DMS114 treated with DMSO at 0.1 percent for 48 hours (cell line): Measurements from ENCODE around the gene SCFD2.

Source experiments
- DNase-seq: peaks from one replicate; lab custom pipeline; 2025; ENCODE audit not compliant: unreplicated experiment; lab: John Stamatoyannopoulos, UW

SCFD2 gene

DNA sequence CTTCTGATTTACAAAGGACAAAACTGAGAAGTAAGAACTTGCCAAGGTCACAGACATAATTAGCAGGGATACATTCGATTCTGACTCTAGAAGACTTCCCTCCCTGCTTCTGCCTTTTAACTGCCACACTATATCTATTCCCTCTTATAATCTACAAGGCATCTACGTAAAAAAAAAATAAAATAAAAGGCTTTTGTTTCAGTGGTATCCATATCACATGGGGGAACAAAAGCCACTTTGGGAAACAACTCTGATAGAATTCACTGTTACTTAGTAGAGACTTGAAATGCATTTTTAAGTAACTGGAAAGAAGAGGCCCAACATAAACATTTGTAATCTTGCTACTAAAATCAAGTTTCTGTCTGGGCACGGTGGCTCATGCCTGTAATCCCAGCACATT is 247.2 kb downstream of the SCFD2 start:
- DNase-seq, result no peak

GRCh38 chr4:53116954-53117353 is 248.9 kb downstream of the SCFD2 start:
- no peak for DNase-seq

- no peak for DNase-seq
These were observed 252.2 kb downstream of the SCFD2 start for GRCh38 chr4:53113431-53114225.

DNA sequence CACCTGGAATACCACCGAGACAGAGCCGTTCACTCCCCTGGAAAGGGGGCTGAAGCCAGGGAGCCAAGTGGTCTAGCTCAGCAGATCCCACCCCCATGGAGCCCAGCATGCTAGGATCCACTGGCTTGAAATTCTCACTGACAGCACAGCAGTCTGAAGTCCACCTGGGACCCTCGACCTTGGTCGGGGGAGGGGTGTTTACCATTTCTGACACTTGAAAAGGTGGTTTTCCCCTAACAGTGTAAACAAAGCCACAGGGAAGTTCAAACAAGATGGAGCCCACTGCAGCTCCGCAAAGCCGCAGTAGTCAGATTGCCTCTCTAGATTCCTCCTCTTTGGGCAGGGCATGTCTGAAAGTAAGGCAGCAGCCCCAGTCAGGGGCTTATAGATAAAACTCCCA is 260.5 kb downstream of the SCFD2 start:
- DNase-seq, result no peak

DNA sequence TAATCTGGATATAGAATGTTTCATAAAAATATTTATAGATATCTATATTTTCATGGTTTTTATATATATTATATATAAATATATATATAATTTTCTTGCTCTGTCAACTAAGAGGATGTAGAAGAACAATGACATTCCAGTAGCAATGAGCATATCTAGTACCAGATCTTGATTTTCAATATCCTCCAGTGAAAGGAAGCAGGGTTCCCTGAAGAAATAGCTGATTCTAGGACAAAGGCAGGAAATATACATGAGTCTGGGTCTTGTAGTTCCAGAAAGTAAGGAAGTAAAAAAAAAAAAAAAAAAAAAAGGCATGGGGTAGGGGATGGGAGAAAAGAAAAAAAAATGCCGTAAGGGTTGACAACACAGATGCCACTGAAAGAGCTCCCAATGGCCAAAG is 262.4 kb downstream of the SCFD2 start:
- no peak for DNase-seq

DNA sequence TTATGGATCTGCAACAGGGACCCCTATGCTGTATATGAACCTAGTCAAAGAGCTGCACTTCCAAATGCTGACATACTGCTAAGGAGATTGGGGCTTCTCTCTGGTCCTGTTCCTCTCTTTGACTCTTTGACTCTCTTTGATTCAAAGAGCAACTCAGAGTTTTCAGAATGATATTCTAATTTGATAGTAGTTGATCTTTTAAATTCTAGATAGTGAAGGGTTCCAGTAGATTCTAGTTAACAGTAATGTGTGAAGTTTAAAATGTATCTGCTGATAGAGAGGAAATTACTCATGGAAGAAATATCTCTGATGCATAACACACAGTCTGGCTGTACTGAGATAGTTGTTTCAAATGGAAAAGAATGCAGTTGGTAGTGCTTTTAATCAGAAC is 264.7 kb downstream of the SCFD2 start:
- no peak for DNase-seq

DNA sequence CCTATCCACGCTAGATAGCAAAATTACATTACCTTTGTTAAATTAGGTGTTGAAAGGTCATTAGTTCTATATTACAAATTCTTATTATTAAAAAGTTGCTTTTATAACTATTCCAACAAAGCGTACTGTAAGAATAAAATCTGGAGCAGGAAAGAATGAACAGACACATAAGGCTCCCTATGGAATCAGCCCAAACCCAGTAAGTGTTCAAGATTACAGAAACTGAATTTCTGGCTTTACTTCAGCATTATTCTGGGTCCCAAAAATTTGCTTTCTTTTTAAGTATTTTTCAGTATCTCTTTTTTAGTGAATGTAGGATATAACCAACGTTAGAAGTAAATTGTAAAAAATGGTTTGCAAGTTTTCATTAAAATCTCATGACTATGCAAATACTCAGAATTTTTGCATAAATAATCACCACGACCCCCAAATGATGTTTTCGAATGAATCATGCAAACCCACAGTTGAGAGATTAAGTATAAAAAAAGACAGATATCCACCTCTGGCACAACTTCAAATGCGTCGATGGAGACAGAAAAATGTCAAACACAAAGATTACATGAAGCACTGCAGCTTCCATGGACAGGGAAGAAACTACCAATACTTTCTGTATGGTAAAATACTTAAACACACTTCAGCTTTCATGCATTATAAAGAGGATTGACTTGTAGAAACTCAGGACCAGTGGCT is 265.2 kb downstream of the SCFD2 start:
- no peak for DNase-seq

- no peak for DNase-seq
These were observed 267.2 kb downstream of the SCFD2 start for GRCh38 chr4:53098681-53099121.

DNA sequence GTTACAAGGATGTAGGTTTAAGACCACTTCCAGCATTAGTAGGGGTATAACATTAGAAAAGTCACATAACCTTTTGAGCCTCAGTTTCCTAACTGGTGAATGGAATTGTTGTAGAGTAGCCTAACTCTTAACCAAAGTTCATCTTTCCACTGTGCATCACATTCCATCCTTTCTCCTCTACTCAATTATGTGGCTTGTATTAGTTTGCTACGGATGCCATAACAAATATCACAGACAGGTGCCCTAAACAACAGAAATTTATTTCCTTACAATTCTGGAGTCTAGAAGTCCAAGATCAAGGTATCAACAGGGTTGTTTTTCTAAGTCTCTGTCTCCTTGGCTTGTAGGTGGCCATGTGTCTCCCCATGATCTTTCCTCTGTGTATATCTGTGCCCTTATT is 271.8 kb downstream of the SCFD2 start:
- no peak for DNase-seq

GRCh38 chr4:53089936-53090729 is 275.7 kb downstream of the SCFD2 start:
- no peak for DNase-seq

GRCh38 chr4:53088152-53088551 is 277.7 kb downstream of the SCFD2 start:
- no peak for DNase-seq

GRCh38 chr4:53076374-53076958 is 289.4 kb downstream of the SCFD2 start:
- no peak for DNase-seq

GRCh38 chr4:53075162-53075785 is 290.6 kb downstream of the SCFD2 start:
- no peak for DNase-seq

DNA sequence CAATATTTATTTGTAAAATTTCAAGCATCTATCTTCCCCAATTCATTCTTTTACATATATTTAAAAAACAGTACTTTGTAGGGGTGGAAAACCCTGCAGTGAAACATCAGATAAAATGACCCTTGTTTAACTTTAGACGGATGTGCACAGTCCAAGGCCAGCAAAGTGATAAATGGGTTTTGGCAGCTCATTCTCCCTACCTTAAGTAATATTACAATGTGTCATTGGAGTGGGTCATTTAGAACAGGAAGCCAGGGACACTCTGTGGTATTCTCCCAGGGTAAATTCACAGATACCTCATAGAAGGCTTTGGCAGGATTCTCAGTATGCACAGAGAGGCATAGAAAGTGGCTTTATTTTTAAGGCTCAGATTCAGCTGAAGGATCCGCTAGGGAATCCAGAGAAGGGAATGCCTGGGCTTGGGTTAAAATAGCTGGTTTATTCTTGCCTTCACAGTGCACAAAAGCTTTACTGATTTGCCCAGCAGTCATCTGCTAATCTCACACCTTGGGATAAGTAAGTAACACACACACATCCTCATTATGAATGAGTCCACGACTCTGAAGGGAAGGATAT is 297.0 kb downstream of the SCFD2 start:
- DNase-seq, result no peak

GRCh38 chr4:53067125-53067802 is 298.6 kb downstream of the SCFD2 start:
- DNase-seq, result no peak

GRCh38 chr4:53066155-53066554 is 299.7 kb downstream of the SCFD2 start:
- DNase-seq, result no peak

GRCh38 chr4:53064609-53065008 is 301.3 kb downstream of the SCFD2 start:
- no peak for DNase-seq

DNA sequence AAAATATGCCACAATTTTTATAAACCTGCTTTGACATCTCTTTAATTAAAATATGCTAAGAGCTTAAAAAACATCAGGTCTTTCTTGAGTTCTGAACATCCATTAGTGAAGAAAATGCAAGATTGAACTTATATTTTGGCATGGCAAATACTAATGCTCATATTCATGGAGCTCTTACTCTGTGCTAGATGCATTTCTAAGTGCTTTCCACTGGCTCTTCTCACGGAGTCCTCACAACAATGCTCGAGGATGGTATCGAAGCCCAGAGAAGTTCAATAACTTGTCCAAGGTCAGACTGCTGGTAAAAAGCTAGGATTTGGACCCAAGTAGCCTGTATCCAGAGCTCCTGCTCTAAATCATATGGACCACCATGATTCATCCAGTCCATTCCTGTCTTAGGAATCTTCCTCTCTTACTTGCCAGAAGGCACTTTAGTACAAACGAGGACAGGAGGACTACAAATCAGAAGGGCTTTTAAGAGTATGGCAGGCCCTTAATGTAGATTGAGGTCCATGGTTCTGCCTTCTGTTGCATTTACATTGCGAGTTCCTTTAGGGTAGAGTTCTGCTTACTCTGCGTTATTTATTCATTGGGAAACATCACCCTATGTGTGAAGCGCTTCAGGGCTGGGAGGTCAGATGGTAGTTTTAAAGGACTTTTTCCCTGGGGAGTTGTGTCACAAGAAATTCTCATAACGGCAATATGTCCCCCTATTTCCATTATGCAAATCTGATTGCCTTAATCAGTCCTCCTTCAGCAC is 304.6 kb downstream of the SCFD2 start:
- no peak for DNase-seq

GRCh38 chr4:53060278-53060677 is 305.6 kb downstream of the SCFD2 start:
- no peak for DNase-seq
